Calu3 (cell line): Measurements from ENCODE around the gene RAB44. TPM values are rescaled to one million over a fixed set of nuclear protein-coding genes. Genes with fewer than 3 reads are reported as not detected.

Source experiments
- BruUV-seq: library from RNA; stranded (reverse); fragments of 400-500 nt; replicated peaks from 2 replicates; lab custom pipeline; 2021; lab: Mats Ljungman, UMichigan
- CTCF ChIA-PET: fragments of 300-600 bp; sonication (Branson Sonifier 250); formaldehyde crosslinking; loops from one replicate; lab custom pipeline; 2022; ENCODE audit warnings: antibody characterized with exemption; lab: Charles Lee
- DNase-seq: peaks from one replicate; pipeline ENCODE4 v3.0.0; 2022
- H3K27ac Mint-ChIP-seq: one replicate; pipeline ENCODE4 v1.8.0; 2022; ENCODE audit warnings: mixed read lengths; ENCODE audit not compliant: unreplicated experiment
- H3K27me3 Mint-ChIP-seq: one replicate; pipeline ENCODE4 v1.8.0; 2022; ENCODE audit warnings: mixed read lengths; ENCODE audit not compliant: unreplicated experiment
- H3K36me3 Mint-ChIP-seq: one replicate; pipeline ENCODE4 v1.8.0; 2022; ENCODE audit warnings: mild to moderate bottlenecking, moderate library complexity, mixed read lengths; ENCODE audit not compliant: insufficient read depth, unreplicated experiment
- H3K4me1 Mint-ChIP-seq: one replicate; pipeline ENCODE4 v1.8.0; 2022; ENCODE audit warnings: mild to moderate bottlenecking, low read depth, mixed read lengths; ENCODE audit not compliant: unreplicated experiment
- H3K4me3 Mint-ChIP-seq: one replicate; pipeline ENCODE4 v1.8.0; 2022; ENCODE audit warnings: mild to moderate bottlenecking, low read depth, moderate library complexity, mixed read lengths; ENCODE audit not compliant: unreplicated experiment
- H3K9me3 Mint-ChIP-seq: one replicate; pipeline ENCODE4 v1.8.0; 2022; ENCODE audit warnings: low read depth, mixed read lengths; ENCODE audit not compliant: unreplicated experiment
- intact Hi-C: fragments of 100-400 bp; cut with micrococcal nuclease; formaldehyde crosslinking; loops from one replicate; pipeline ENCODE4 v1.10.0; 2022; ENCODE audit not compliant: unreplicated experiment
- total RNA-seq: library from RNA; stranded (reverse); gene quantifications from 2 replicates; pipeline ENCODE4 v1.2.3, GENCODE V29; 2022
- TF ChIP-seq, protein P1 (sequence below): fragments of 200-600 bp; IDR thresholded peaks from one replicate; pipeline ENCODE4 v1.8.0; 2022; ENCODE audit warnings: antibody characterized with exemption; ENCODE audit not compliant: unreplicated experiment

Gene RAB44
- total RNA-seq, 1 experiment from 2014 or later, result not detected

DNA sequence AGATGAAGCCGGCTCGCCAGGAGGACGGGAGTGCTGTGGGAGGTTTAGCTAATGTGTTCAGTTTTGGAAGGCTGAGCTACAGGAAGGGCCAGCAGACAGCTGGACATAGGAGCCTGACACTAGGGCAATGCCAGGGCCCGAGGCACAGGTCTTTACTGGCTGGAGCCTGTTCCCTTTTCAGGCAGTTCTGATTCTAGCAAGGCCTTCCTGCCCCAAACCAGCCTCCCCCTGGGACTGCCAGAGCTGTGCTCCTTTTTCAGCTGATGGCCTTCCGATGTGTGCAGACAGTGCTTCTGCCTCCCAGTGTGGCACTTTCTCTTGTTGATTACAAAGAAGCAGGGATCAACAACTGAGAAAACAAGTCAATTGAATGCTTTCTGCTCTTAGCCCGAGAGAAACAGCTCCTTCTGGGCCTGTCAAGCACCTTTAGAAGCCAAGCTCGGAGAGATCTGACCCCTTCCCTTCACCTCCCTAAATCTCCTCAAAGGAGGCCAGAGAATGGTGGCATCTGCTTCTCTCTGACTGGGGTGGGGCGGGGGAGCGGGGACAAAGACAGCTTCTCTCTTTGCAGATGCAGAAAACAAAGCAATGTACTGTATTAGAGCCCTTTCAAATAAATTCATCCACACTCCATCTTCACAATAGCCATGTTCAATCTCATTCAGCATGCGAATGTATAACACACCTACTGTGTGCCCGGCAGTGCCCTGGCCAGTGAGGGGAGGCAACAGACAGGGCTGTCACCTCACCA is 63.2 kb downstream of the RAB44 start:
- Mint-ChIP-seq H3K27me3 (no peaks in the 10 kb centered on the region), H3K4me1 (peaks cover 36% of the 10 kb centered on the region), H3K9me3 (no peaks in the 10 kb centered on the region), H3K27ac (no peak overlapping the region), H3K36me3 (no peaks in the 10 kb centered on the region), H3K4me3 (no peak overlapping the region)
- DNase-seq, result no peak
- CTCF ChIA-PET, result interaction anchor here (0.6 to 1.4 kb wide), 4 partner anchors 20 to 257 kb away, joined by 3 to 4 read pairs (median 3); no protein-coding TSS in a partner anchor
- BruUV-seq, result no TSS peak
- intact Hi-C loops, result no loop called here
- TF ChIP-seq, protein P1, sequence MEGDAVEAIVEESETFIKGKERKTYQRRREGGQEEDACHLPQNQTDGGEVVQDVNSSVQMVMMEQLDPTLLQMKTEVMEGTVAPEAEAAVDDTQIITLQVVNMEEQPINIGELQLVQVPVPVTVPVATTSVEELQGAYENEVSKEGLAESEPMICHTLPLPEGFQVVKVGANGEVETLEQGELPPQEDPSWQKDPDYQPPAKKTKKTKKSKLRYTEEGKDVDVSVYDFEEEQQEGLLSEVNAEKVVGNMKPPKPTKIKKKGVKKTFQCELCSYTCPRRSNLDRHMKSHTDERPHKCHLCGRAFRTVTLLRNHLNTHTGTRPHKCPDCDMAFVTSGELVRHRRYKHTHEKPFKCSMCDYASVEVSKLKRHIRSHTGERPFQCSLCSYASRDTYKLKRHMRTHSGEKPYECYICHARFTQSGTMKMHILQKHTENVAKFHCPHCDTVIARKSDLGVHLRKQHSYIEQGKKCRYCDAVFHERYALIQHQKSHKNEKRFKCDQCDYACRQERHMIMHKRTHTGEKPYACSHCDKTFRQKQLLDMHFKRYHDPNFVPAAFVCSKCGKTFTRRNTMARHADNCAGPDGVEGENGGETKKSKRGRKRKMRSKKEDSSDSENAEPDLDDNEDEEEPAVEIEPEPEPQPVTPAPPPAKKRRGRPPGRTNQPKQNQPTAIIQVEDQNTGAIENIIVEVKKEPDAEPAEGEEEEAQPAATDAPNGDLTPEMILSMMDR, result no peak

DNA sequence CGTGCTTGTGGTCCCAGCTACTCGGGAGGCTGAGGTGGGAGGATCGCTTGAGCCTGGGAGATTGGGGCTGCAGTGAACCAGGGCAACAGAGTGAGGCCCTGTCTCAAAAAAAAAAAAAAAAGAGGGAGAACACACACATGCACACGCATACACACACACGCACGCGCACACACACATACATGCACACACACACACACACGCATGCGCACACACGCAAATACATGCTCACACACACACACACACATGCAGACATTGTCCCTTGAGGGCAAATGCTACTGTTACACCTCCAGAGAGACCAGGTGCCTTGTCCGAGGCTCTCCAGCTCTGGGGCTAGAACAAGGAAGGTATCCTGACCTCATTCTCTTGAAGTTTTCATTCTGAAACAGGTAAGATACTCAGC is 64.5 kb downstream of the RAB44 start:
- no TSS peak for BruUV-seq
- TF ChIP-seq, protein P1, result no peak
- Mint-ChIP-seq H3K27ac (no peak overlapping the region), H3K36me3 (no peaks in the 10 kb centered on the region), H3K27me3 (no peaks in the 10 kb centered on the region), H3K4me1 (peaks cover 23% of the 10 kb centered on the region), H3K4me3 (no peak overlapping the region), H3K9me3 (no peaks in the 10 kb centered on the region)
- intact Hi-C loops, result no loop called here
- CTCF ChIA-PET, result interaction anchor here (0.7 to 1.2 kb wide), 7 partner anchors 11 to 1421 kb away, joined by 3 to 4 read pairs (median 3); no protein-coding TSS in a partner anchor
- DNase-seq, result no peak

DNA sequence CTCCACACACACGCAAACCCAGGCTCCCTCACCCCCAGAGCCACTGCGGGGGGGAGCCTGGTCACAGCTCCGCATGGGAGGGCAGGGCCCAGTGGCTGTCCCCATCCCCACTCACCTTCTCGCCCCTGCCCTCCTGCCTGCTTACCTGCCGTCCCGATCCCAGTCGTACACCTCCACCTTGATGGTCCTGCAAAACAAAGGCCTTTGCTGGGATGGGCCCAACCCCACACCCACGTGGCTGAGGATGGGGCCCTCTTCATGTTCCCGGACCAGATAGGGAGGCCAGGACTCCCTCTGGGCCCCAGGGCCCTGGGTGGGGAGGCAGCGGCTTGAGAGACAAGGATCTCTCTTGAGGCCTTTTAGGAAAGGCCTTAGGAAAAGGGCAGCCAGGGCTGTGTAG is 67.6 kb downstream of the RAB44 start:
- intact Hi-C loops, result loop anchor here (5.0 kb wide), 1 partner anchor 107 kb away; the partner anchor contains the start of gene PPIL1
- CTCF ChIA-PET, result interaction anchor here (0.9 to 3.8 kb wide), 6 partner anchors 84 to 445 kb away, joined by 3 to 19 read pairs (median 6); partner anchors contain the start of gene PPIL1
- H3K4me3 Mint-ChIP-seq, result no peak overlapping the region
- TF ChIP-seq, protein P1, result no peak
- no TSS peak for BruUV-seq
- no peak overlapping the region for H3K27ac Mint-ChIP-seq
- peaks cover 17% of the 10 kb centered on the region for H3K4me1 Mint-ChIP-seq
- H3K36me3 Mint-ChIP-seq, result peaks cover under 1% of the 10 kb centered on the region
- H3K27me3 Mint-ChIP-seq, result no peaks in the 10 kb centered on the region
- DNase-seq, result no peak
- H3K9me3 Mint-ChIP-seq, result no peaks in the 10 kb centered on the region

DNA sequence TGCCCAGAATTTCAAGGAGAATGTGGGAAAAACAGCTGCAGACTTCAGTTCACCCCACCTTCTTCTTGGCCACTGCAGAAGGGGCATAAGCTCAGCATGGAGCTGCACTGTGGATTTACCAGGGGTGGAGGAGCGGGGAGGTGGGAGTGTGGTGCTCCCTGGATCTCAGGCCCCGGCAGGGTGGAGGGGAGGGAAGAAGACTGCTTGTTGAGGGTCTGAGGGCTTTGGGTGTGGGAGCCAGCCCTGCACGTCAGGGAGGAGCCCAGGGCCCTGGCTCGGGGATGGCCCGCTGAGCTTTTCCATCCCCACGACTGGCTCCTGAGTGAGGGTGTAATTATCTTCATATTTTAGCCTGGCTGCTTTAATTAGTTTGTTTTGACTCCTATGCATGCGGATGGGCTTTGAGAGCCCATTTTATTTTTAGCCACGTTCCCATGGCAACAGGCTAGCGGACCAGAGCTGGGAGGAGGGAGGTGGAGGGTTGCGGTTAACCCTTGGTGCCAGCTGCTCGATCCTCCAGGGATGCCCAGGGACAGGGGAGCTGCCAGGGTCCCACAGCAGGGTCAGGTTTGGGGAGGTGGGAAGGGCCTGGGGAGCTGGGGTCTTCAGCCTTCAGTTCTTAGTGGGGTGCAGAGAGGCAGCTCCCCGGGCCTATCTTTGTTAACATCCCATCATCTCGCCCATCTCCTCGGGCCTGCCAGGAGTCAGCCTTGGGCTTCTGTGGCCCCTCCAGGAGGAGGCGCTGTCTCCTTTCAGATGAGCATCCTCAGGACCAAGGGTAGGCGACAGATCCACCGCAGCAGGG is 68.2 kb downstream of the RAB44 start:
- H3K9me3 Mint-ChIP-seq, result no peaks in the 10 kb centered on the region
- H3K4me1 Mint-ChIP-seq, result peaks cover 24% of the 10 kb centered on the region
- H3K4me3 Mint-ChIP-seq, result no peak overlapping the region
- DNase-seq, result peak; percentile 92
- peaks cover 5% of the 10 kb centered on the region for H3K36me3 Mint-ChIP-seq
- TF ChIP-seq, protein P1, result peak; percentile 95
- no peaks in the 10 kb centered on the region for H3K27me3 Mint-ChIP-seq
- CTCF ChIA-PET, result interaction anchor here (1.1 to 3.8 kb wide), 6 partner anchors 84 to 445 kb away, joined by 4 to 19 read pairs (median 11); partner anchors contain the start of gene PPIL1
- no TSS peak for BruUV-seq
- no peak overlapping the region for H3K27ac Mint-ChIP-seq
- intact Hi-C loops, result loop anchor here (1.0 to 5.0 kb wide), 5 partner anchors 86 to 443 kb away; partner anchors contain the start of gene PPIL1
